Activated naive CD4-positive, alpha-beta T cell treated with anti-CD3 and anti-CD28 coated beads, Interleukin-2, amount 50 U/mL, for 72 hours (primary cell): ENCODE measurements around the gene IKZF2. TPM values are rescaled to one million over a fixed set of nuclear protein-coding genes. Genes with fewer than 3 reads are reported as not detected.

Source experiments
- ATAC-seq, 2 donors: fragments of 150-1000 bp; cut with Tn5 transposase; 2 replicates each; pipeline ENCODE4 v1.10.0; 2021; ENCODE audit warnings: mild to moderate bottlenecking in 2 of 2, moderate library complexity in 2 of 2
- DNase-seq, 2 donors: peaks; one replicate each; pipeline ENCODE4 v3.0.0; 2021 to 2022; ENCODE audit warnings: low spot score in 2 of 2
- H3K27ac Mint-ChIP-seq, 2 donors: one replicate each; pipeline ENCODE4 v1.8.0; 2022; ENCODE audit warnings: mild to moderate bottlenecking in 2 of 2, mixed read lengths in 2 of 2
- H3K36me3 Mint-ChIP-seq, 2 donors: one replicate each; pipeline ENCODE4 v1.8.0; 2022; ENCODE audit warnings: mixed read lengths in 2 of 2
- H3K9me3 Mint-ChIP-seq, 2 donors: one replicate each; pipeline ENCODE4 v1.8.0; 2022; ENCODE audit warnings: mixed read lengths in 2 of 2
- total RNA-seq, 2 donors: library from RNA; stranded (reverse); gene quantifications; one replicate each; pipeline ENCODE4 v1.2.3, GENCODE V29; 2022

The IKZF2 gene
- 1 to 10 TPM; 1.8 to 8.9 TPM for total RNA-seq

GRCh38 chr2:213151437-213152064, at the start of gene IKZF2:
Gene IKZF2, minus strand, starts transcription at chr2:213151612. Its CDS starts 2,983 bp downstream, at chr2:213148629.
- Mint-ChIP-seq H3K9me3 (no peaks in the 10 kb centered on the region), H3K27ac (peak within 1 kb of the TSS; percentile 36 to 44), H3K36me3 (peaks cover 6% of the 10 kb centered on the region in 2 donors)
- ATAC-seq, result peak; percentile 75 to 88
- peak; percentile 51 to 57 for DNase-seq

- Mint-ChIP-seq H3K36me3 (no peaks in the 10 kb centered on the region), H3K9me3 (peaks cover 0 to 6% of the 10 kb centered on the region in 2 donors), H3K27ac (no peak overlapping the region)
- DNase-seq, result no peak
- ATAC-seq, result no peak
Measured at GRCh38 chr2:213199871-213200270, 48.5 kb upstream of the IKZF2 start.

GRCh38 chr2:213189001-213189899, 37.8 kb upstream of the IKZF2 start:
- no peaks in the 10 kb centered on the region for H3K36me3 Mint-ChIP-seq
- no peak for ATAC-seq

GRCh38 chr2:213188533-213188867, 37.1 kb upstream of the IKZF2 start:
- ATAC-seq (no peak), DNase-seq (no peak)
- H3K27ac Mint-ChIP-seq, result no peak overlapping the region
- no peaks in the 10 kb centered on the region for H3K9me3 Mint-ChIP-seq
- H3K36me3 Mint-ChIP-seq, result no peaks in the 10 kb centered on the region

More at GRCh38 chr2:213189001-213189899, 37.8 kb upstream of the IKZF2 start:
- H3K27ac Mint-ChIP-seq, result no peak overlapping the region
- DNase-seq, result no peak
- H3K9me3 Mint-ChIP-seq, result no peaks in the 10 kb centered on the region

GRCh38 chr2:213187833-213188532, 36.6 kb upstream of the IKZF2 start:
- no peaks in the 10 kb centered on the region for H3K9me3 Mint-ChIP-seq
- ATAC-seq (no peak), DNase-seq (no peak)
- no peak overlapping the region for H3K27ac Mint-ChIP-seq
- no peaks in the 10 kb centered on the region for H3K36me3 Mint-ChIP-seq

GRCh38 chr2:213187386-213187785, 36.0 kb upstream of the IKZF2 start:
- ATAC-seq (no peak), DNase-seq (no peak)
- Mint-ChIP-seq H3K9me3 (no peaks in the 10 kb centered on the region), H3K36me3 (no peaks in the 10 kb centered on the region), H3K27ac (no peak overlapping the region)

- DNase-seq (no peak), ATAC-seq (no peak)
- Mint-ChIP-seq H3K27ac (no peak overlapping the region), H3K9me3 (no peaks in the 10 kb centered on the region), H3K36me3 (no peaks in the 10 kb centered on the region)
Measured at GRCh38 chr2:213185147-213185822, 33.9 kb upstream of the IKZF2 start.

GRCh38 chr2:213181712-213182111, 30.3 kb upstream of the IKZF2 start:
- H3K27ac Mint-ChIP-seq, result no peak overlapping the region
- no peak for DNase-seq

GRCh38 chr2:213177679-213178078, 26.3 kb upstream of the IKZF2 start:
- no peaks in the 10 kb centered on the region for H3K36me3 Mint-ChIP-seq
- DNase-seq (no peak), ATAC-seq (no peak)
- peaks cover 0 to 6% of the 10 kb centered on the region in 2 donors for H3K9me3 Mint-ChIP-seq
- no peak overlapping the region for H3K27ac Mint-ChIP-seq

More at GRCh38 chr2:213181712-213182111, 30.3 kb upstream of the IKZF2 start:
- Mint-ChIP-seq H3K36me3 (no peaks in the 10 kb centered on the region), H3K9me3 (peaks cover 0 to 6% of the 10 kb centered on the region in 2 donors)
- ATAC-seq, result no peak

GRCh38 chr2:213175673-213176247, 24.3 kb upstream of the IKZF2 start:
- no peak overlapping the region for H3K27ac Mint-ChIP-seq
- ATAC-seq (no peak), DNase-seq (no peak)
- H3K36me3 Mint-ChIP-seq, result no peaks in the 10 kb centered on the region
- peaks cover 0 to 6% of the 10 kb centered on the region in 2 donors for H3K9me3 Mint-ChIP-seq

GRCh38 chr2:213172641-213173040, 21.2 kb upstream of the IKZF2 start:
- no peaks in the 10 kb centered on the region for H3K9me3 Mint-ChIP-seq
- H3K36me3 Mint-ChIP-seq, result no peaks in the 10 kb centered on the region
- no peak for DNase-seq
- H3K27ac Mint-ChIP-seq, result no peak overlapping the region
- no peak for ATAC-seq

- ATAC-seq (no peak), DNase-seq (no peak)
- Mint-ChIP-seq H3K27ac (no peak overlapping the region), H3K9me3 (no peaks in the 10 kb centered on the region), H3K36me3 (no peaks in the 10 kb centered on the region)
Measured at GRCh38 chr2:213171147-213171546, 19.7 kb upstream of the IKZF2 start.

GRCh38 chr2:213167271-213167930, 16.0 kb upstream of the IKZF2 start:
- no peaks in the 10 kb centered on the region for H3K36me3 Mint-ChIP-seq
- ATAC-seq, result no peak
- no peak for DNase-seq
- no peaks in the 10 kb centered on the region for H3K9me3 Mint-ChIP-seq
- H3K27ac Mint-ChIP-seq, result no peak overlapping the region

- DNase-seq (no peak), ATAC-seq (no peak)
- H3K36me3 Mint-ChIP-seq, result no peaks in the 10 kb centered on the region
- no peaks in the 10 kb centered on the region for H3K9me3 Mint-ChIP-seq
- no peak overlapping the region for H3K27ac Mint-ChIP-seq
Measured at GRCh38 chr2:213166109-213166508, 14.7 kb upstream of the IKZF2 start.

- DNase-seq (no peak), ATAC-seq (no peak)
- no peak overlapping the region for H3K27ac Mint-ChIP-seq
- no peaks in the 10 kb centered on the region for H3K36me3 Mint-ChIP-seq
- no peaks in the 10 kb centered on the region for H3K9me3 Mint-ChIP-seq
Measured at GRCh38 chr2:213164263-213164662, 12.9 kb upstream of the IKZF2 start.

- H3K27ac Mint-ChIP-seq, result no peak overlapping the region
- H3K36me3 Mint-ChIP-seq, result no peaks in the 10 kb centered on the region
- DNase-seq (no peak), ATAC-seq (no peak)
- H3K9me3 Mint-ChIP-seq, result no peaks in the 10 kb centered on the region
Measured at GRCh38 chr2:213162516-213163118, 11.2 kb upstream of the IKZF2 start.
